ENCODE results near the gene OPCML. TPM values are rescaled to one million over a fixed set of nuclear protein-coding genes. Genes with fewer than 3 reads are reported as not detected.

The OPCML gene
- polyA plus RNA-seq, 1 donor from 2014 or later: 11.6 TPM

GRCh38 chr11:132721526-132721925 is 810.8 kb downstream of the OPCML start:
- H3K36me3 ChIP-seq (ENCODE audit: insufficient read depth, low read length): no peaks in the 10 kb centered on the region
- no peaks in the 10 kb centered on the region for H3K79me2 ChIP-seq (replicated peaks; ENCODE audit: insufficient read depth, low read length)
- no peaks in the 10 kb centered on the region for H4K20me1 ChIP-seq (ENCODE audit: insufficient read depth)
- H3K4me3 ChIP-seq (ENCODE audit: low read length): no peak overlapping the region
- no peak overlapping the region for H3K4me2 ChIP-seq (ENCODE audit: low read length)
- H3K9ac ChIP-seq (ENCODE audit: low read length): no peak overlapping the region
- H3K9me2 ChIP-seq (ENCODE audit: insufficient read depth, low read length): no peaks in the 10 kb centered on the region
- H3K27ac ChIP-seq (ENCODE audit: low read length): no peak overlapping the region
- no peaks in the 10 kb centered on the region for H3F3A ChIP-seq (ENCODE audit: insufficient read depth, low read length, poor library complexity, severe bottlenecking)
- TF ChIP-seq RAD21 (conservative IDR thresholded peaks at IDR 0.05) (no peak), MXI1 (conservative IDR thresholded peaks at IDR 0.05; ENCODE audit: poor library complexity, severe bottlenecking) (no peak), POLR2AphosphoS5 (IDR thresholded peaks at IDR 0.05) (no peak), TAF1 (IDR thresholded peaks at IDR 0.05; ENCODE audit: low read depth) (no peak), EZH2 (IDR thresholded peaks at IDR 0.05; ENCODE audit: borderline replicate concordance, insufficient read depth, low read length, poor library complexity, severe bottlenecking) (no peak), SMC3 (conservative IDR thresholded peaks at IDR 0.05; ENCODE audit: poor library complexity) (no peak), CTCF (IDR thresholded peaks at IDR 0.05; ENCODE audit: poor library complexity, severe bottlenecking) (no peak), REST (IDR thresholded peaks at IDR 0.05; ENCODE audit: borderline replicate concordance) (no peak), EP300 (conservative IDR thresholded peaks at IDR 0.05; ENCODE audit: poor library complexity, severe bottlenecking) (no peak)
- H2AFZ ChIP-seq (ENCODE audit: low read depth, low read length): no peak overlapping the region
- H3K9me3 ChIP-seq (ENCODE audit: low read length): no peaks in the 10 kb centered on the region
- H3K27me3 ChIP-seq (ENCODE audit: insufficient read depth, low read depth, low read length): no peaks in the 10 kb centered on the region

GRCh38 chr11:132719684-132720083 is 812.6 kb downstream of the OPCML start:
- H4K20me1 ChIP-seq (ENCODE audit: insufficient read depth): no peaks in the 10 kb centered on the region
- no peaks in the 10 kb centered on the region for H3K9me2 ChIP-seq (ENCODE audit: insufficient read depth, low read length)
- no peaks in the 10 kb centered on the region for H3K27me3 ChIP-seq (ENCODE audit: insufficient read depth, low read depth, low read length)
- H3K27ac ChIP-seq (ENCODE audit: low read length): no peak overlapping the region
- no peak overlapping the region for H3K4me2 ChIP-seq (ENCODE audit: low read length)
- no peak for TF ChIP-seq RAD21 (conservative IDR thresholded peaks at IDR 0.05)
- H3K36me3 ChIP-seq (ENCODE audit: insufficient read depth, low read length): no peaks in the 10 kb centered on the region
- H3K9me3 ChIP-seq (ENCODE audit: low read length): no peaks in the 10 kb centered on the region
- H3K79me2 ChIP-seq (replicated peaks; ENCODE audit: insufficient read depth, low read length): no peaks in the 10 kb centered on the region
- H3F3A ChIP-seq (ENCODE audit: insufficient read depth, low read length, poor library complexity, severe bottlenecking): no peaks in the 10 kb centered on the region
- H3K9ac ChIP-seq (ENCODE audit: low read length): no peak overlapping the region
- H3K4me3 ChIP-seq (ENCODE audit: low read length): no peak overlapping the region
- H2AFZ ChIP-seq (ENCODE audit: low read depth, low read length): no peak overlapping the region
